ENCODE data around the gene ANXA8. TPM values are rescaled to one million over a fixed set of nuclear protein-coding genes. Genes with fewer than 3 reads are reported as not detected.
"Not testable (repeated sequence)": the region's sequence is repeated elsewhere in the genome, so short reads cannot be mapped to it uniquely, and the experiment has no call there.

ANXA8 gene
- total and polyA plus RNA-seq, 12 donors: 0.09 to 1.2 (median 0.41) TPM; not detected in 8

DNA sequence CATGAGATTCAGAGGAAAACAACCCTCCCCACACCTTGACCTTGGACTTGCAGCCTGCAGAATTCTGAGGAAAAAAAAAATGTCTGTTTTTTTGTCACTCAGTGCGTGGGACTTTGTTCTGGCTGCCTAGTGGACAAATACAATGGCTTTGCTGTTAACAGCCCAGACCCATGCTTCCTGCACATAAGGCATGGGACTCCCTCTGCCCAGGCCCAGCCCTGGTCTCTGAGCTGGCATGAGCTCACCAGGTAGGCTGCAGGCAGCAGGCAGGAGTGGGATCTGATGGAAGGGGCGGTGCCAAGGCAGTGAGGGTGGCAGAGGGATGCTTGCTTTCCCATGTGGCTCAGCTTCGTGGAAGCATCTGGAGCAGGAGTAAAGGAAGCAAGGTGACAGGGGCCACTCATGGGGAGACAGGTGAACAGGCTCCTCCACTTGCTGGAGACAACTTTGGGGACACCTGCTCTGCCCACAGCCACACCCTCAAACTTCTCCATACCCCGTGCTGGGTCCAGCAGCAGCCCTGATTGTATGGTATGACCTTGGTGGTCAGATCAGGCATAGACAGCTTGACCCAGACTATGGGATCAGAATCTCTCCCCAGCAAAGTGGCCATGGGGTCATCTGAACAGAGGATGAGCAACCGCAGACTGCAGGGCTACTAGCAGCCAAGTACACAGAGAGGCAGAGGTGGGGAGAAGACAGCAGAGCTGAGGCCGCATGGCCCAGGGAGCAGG lies 27.0 kb downstream of the ANXA8 start:
- intact Hi-C loops (cut with DNase I): no loop called here
- peaks cover 0 to 11% (median 0%) of the 10 kb centered on the region in 7 donors for H3K27me3 ChIP-seq
- WGBS, 2 donors: 82 to 83% methylated on average over 6 of the region's 6 CpGs
- H3K4me1 ChIP-seq: no peaks in the 10 kb centered on the region
- ATAC-seq (no peak), DNase-seq (no peak)
- no peak for TF ChIP-seq CTCF (IDR thresholded peaks at IDR 0.05)
- no peak overlapping the region for H3K4me3 ChIP-seq
- H3K36me3 ChIP-seq: no peaks in the 10 kb centered on the region
- no peak overlapping the region for H3K27ac ChIP-seq
- no peaks in the 10 kb centered on the region for H3K9me3 ChIP-seq

- no peak for TF ChIP-seq CTCF (IDR thresholded peaks at IDR 0.05)
- Histone ChIP-seq H3K9me3 (no peaks in the 10 kb centered on the region), H3K36me3 (no peaks in the 10 kb centered on the region), H3K4me1 (no peaks in the 10 kb centered on the region), H3K27ac (no peak overlapping the region), H3K27me3 (peaks cover 0 to 11% (median 0%) of the 10 kb centered on the region in 7 donors), H3K4me3 (no peak overlapping the region)
- intact Hi-C loops (cut with DNase I): no loop called here
- DNase-seq (no peak), ATAC-seq (no peak)
- WGBS, 2 donors: 74 to 81% methylated on average over 8 of the region's 8 CpGs
Measured at GRCh38 chr10:47456079-47456785, 27.7 kb downstream of the ANXA8 start.

- DNase-seq; H3K4me3 ChIP-seq; H3K27ac ChIP-seq; H3K4me1 ChIP-seq; ATAC-seq; H3K9me3 ChIP-seq; intact Hi-C loops (cut with DNase I); H3K36me3 ChIP-seq: not testable (repeated sequence)
- peaks cover 0 to 11% (median 0%) of the 10 kb centered on the region in 7 donors for H3K27me3 ChIP-seq
- 78 to 80% methylated on average over 9 of the region's 9 CpGs for WGBS, 2 donors
Measured at GRCh38 chr10:47455350-47456078, 28.4 kb downstream of the ANXA8 start.

- Histone ChIP-seq H3K4me1 (no peaks in the 10 kb centered on the region), H3K9me3 (no peaks in the 10 kb centered on the region), H3K36me3 (no peaks in the 10 kb centered on the region), H3K27me3 (peaks cover 0 to 11% (median 0%) of the 10 kb centered on the region in 7 donors), H3K4me3 (no peak overlapping the region), H3K27ac (no peak overlapping the region)
- 87 to 89% methylated on average over 3 of the region's 3 CpGs for WGBS, 2 donors
- DNase-seq (no peak), ATAC-seq (no peak)
- intact Hi-C loops (cut with DNase I): no loop called here
- TF ChIP-seq CTCF (IDR thresholded peaks at IDR 0.05): no peak
Measured at GRCh38 chr10:47454780-47455058, 29.2 kb downstream of the ANXA8 start.
